Keratinocyte (primary cell): ENCODE data around the gene TRIM69.

ENCODE experiments used
- EZH2 ChIP-seq: IDR thresholded peaks from one replicate; pipeline ENCODE4 v1.6.1; 2012; ENCODE audit warnings: inconsistent platforms, mild to moderate bottlenecking, low read length, moderate library complexity
- TF ChIP-seq, protein P1 (sequence below), 3 experiments: IDR thresholded peaks in 1 of 3; conservative IDR thresholded peaks in 1 of 3; optimal IDR thresholded peaks in 1 of 3; 2 replicates in 2 of 3; 3 replicates in 1 of 3; pipeline versions ENCODE3 to v1.5.1; 2011; ENCODE audit warnings: low read length in 3 of 3, mild to moderate bottlenecking in 3 of 3, moderate library complexity in 2 of 3, control low read depth in 1 of 3, inconsistent platforms in 1 of 3; ENCODE audit not compliant: insufficient read depth in 2 of 3; ENCODE audit errors: extremely low read depth in 1 of 3

DNA sequence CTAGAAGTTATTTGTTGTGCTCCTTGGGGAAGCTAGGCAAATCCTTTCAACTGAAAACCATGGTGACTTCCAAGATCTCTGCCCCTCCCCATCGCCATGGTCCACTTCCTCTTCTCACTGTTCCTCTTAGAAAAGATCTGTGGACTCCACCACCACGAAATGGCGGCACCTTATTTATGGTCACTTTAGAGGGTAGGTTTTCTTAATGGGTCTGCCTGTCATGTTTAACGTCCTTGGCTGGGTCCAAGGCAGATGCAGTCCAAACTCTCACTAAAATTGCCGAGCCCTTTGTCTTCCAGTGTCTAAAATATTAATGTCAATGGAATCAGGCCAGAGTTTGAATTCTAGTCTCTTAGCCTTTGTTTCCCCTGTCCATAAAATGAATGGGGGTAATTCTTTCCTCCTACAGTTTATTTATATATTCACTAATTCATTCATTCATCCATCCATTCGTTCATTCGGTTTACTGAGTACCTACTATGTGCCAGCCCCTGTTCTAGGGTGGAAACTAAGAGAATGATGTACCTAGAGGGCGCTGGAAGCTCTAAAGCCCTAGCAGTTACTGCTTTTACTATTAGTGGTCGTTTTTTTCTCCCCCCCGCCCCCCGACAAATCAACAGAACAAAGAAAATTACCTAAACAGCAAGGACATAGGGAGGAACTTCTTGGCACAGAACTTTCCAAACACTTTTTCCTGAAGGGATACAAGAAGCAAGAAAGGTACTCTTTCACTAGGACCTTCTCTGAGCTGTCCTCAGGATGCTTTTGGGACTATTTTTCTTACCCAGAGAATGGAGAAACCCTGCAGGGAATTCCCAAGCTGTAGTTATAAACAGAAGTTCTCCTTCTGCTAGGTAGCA is 25.9 kb upstream of the TRIM69 start:
- TF ChIP-seq, protein P1, sequence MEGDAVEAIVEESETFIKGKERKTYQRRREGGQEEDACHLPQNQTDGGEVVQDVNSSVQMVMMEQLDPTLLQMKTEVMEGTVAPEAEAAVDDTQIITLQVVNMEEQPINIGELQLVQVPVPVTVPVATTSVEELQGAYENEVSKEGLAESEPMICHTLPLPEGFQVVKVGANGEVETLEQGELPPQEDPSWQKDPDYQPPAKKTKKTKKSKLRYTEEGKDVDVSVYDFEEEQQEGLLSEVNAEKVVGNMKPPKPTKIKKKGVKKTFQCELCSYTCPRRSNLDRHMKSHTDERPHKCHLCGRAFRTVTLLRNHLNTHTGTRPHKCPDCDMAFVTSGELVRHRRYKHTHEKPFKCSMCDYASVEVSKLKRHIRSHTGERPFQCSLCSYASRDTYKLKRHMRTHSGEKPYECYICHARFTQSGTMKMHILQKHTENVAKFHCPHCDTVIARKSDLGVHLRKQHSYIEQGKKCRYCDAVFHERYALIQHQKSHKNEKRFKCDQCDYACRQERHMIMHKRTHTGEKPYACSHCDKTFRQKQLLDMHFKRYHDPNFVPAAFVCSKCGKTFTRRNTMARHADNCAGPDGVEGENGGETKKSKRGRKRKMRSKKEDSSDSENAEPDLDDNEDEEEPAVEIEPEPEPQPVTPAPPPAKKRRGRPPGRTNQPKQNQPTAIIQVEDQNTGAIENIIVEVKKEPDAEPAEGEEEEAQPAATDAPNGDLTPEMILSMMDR (optimal IDR thresholded peaks at IDR 0.05 in 1 of 3, IDR thresholded peaks at IDR 0.05 in 1 of 3, conservative IDR thresholded peaks at IDR 0.05 in 1 of 3; ENCODE audit: extremely low read depth in 1 of 3, insufficient read depth in 2 of 3, low read length in 3 of 3): peak; percentile 27 to 53 (median 31)
- TF ChIP-seq EZH2: no peak
